CD4-positive, alpha-beta memory T cell (primary cell): ENCODE data around the gene GRAMD1B. TPM values are rescaled to one million over a fixed set of nuclear protein-coding genes. Genes with fewer than 3 reads are reported as not detected.
"Not testable (repeated sequence)": the region's sequence is repeated elsewhere in the genome, so short reads cannot be mapped to it uniquely, and the experiment has no call there.

Source experiments
- CTCF ChIA-PET: fragments of 350-600 bp; sonication (Branson Sonifier 250); formaldehyde crosslinking; loops from one replicate; lab custom pipeline; 2021; ENCODE audit warnings: inconsistent platforms; ENCODE audit not compliant: partially characterized antibody; lab: Charles Lee
- POLR2A ChIA-PET: fragments of 350-600 bp; sonication (Branson Sonifier 250); formaldehyde crosslinking; loops from one replicate; lab custom pipeline; 2021; ENCODE audit not compliant: partially characterized antibody; lab: Charles Lee
- DNase-seq, 5 donors: peaks; one replicate each; pipeline versions ENCODE4 v3.0.0 to v3.0.0-alpha.2; 2020 to 2022; ENCODE audit warnings: mixed read lengths in 1 of 5
- H3K27ac ChIP-seq: one replicate; pipeline ENCODE4 v1.7.0; 2013; ENCODE audit warnings: low read depth, low read length
- H3K27me3 ChIP-seq: 2 replicates; pipeline ENCODE4 v1.7.0; 2013; ENCODE audit warnings: mild to moderate bottlenecking, low read length, moderate library complexity; ENCODE audit not compliant: insufficient read depth
- H3K36me3 ChIP-seq: 2 replicates; pipeline ENCODE4 v1.7.0; 2013; ENCODE audit warnings: mild to moderate bottlenecking, low read length, moderate library complexity; ENCODE audit not compliant: insufficient read depth
- H3K4me1 ChIP-seq: 2 replicates; pipeline ENCODE4 v1.7.0; 2013; ENCODE audit warnings: mild to moderate bottlenecking, low read length, moderate library complexity; ENCODE audit not compliant: insufficient read depth
- H3K4me3 ChIP-seq, 2 donors: one replicate each; pipeline ENCODE4 v1.7.0; 2013; ENCODE audit warnings: low read length in 2 of 2, mild to moderate bottlenecking in 1 of 2
- H3K9me3 ChIP-seq, 2 donors: one replicate each; pipeline ENCODE4 v1.7.0; 2013; ENCODE audit warnings: low read length in 2 of 2, control low read depth in 1 of 2; ENCODE audit not compliant: control insufficient read depth in 1 of 2
- H3K27ac Mint-ChIP-seq, 7 donors: one replicate each; pipeline ENCODE4 v1.8.0; 2020 to 2021; ENCODE audit warnings: mixed read lengths in 7 of 7, mild to moderate bottlenecking in 6 of 7, inconsistent platforms in 3 of 7, moderate library complexity in 3 of 7
- H3K27me3 Mint-ChIP-seq, 2 donors: one replicate each; pipeline ENCODE4 v1.8.0; 2020 to 2021; ENCODE audit warnings: mixed read lengths in 2 of 2
- H3K36me3 Mint-ChIP-seq, 2 donors: one replicate each; pipeline ENCODE4 v1.8.0; 2020 to 2021; ENCODE audit warnings: mixed read lengths in 2 of 2, inconsistent platforms in 1 of 2, mild to moderate bottlenecking in 1 of 2
- H3K4me1 Mint-ChIP-seq, 4 donors: one replicate each; pipeline ENCODE4 v1.8.0; 2020 to 2021; ENCODE audit warnings: mixed read lengths in 4 of 4, mild to moderate bottlenecking in 1 of 4
- H3K4me3 Mint-ChIP-seq, 8 donors: one replicate each; pipeline ENCODE4 v1.8.0; 2020 to 2021; ENCODE audit warnings: mixed read lengths in 8 of 8, mild to moderate bottlenecking in 7 of 8, moderate library complexity in 6 of 8, inconsistent platforms in 3 of 8
- H3K9me3 Mint-ChIP-seq, 8 donors: one replicate each; pipeline ENCODE4 v1.8.0; 2020 to 2021; ENCODE audit warnings: mixed read lengths in 8 of 8, mild to moderate bottlenecking in 5 of 8, inconsistent platforms in 3 of 8, moderate library complexity in 1 of 8
- intact Hi-C: fragments of 100-400 bp; cut with micrococcal nuclease; formaldehyde crosslinking; loops from one replicate; pipeline ENCODE4 v1.15.1; 2023
- polyA plus RNA-seq, 2 donors: library from polyadenylated mRNA; unstranded; fragments of 300-500 nt; fragmentation: Illumina TruSeq; gene quantifications; one replicate each; pipeline ENCODE4 v1.2.3, GENCODE V29; 2021
- total RNA-seq, 2 experiments: library from RNA; stranded (reverse); gene quantifications; one replicate each; pipeline ENCODE4 v1.2.3, GENCODE V29; 2021

The GRAMD1B gene
- total and polyA plus RNA-seq, 4 experiments from 2014 or later, result 4.2 to 26.0 (median 12.4) TPM

GRCh38 chr11:123511037-123511870 is 81.2 kb downstream of the GRAMD1B start:
- Mint-ChIP-seq H3K4me3 (no peak overlapping the region), H3K36me3 (peaks cover 0 to 6% of the 10 kb centered on the region in 2 donors), H3K9me3 (no peaks in the 10 kb centered on the region), H3K27ac (peak overlapping the region in 2 of 7 donors; percentile 45 to 54), H3K4me1 (peaks cover 9 to 29% (median 14%) of the 10 kb centered on the region in 4 donors), H3K27me3 (no peaks in the 10 kb centered on the region)
- Histone ChIP-seq H3K27ac (no peak overlapping the region), H3K4me1 (no peaks in the 10 kb centered on the region), H3K9me3 (no peaks in the 10 kb centered on the region), H3K36me3 (no peaks in the 10 kb centered on the region), H3K27me3 (no peaks in the 10 kb centered on the region), H3K4me3 (no peak overlapping the region)
- CTCF ChIA-PET, result interaction anchor here (0.8 to 2.7 kb wide), 10 partner anchors 9 to 103 kb away, joined by 3 to 13 read pairs (median 4); no protein-coding TSS in a partner anchor
- peak; percentile 52 to 59 (median 54) for DNase-seq
- intact Hi-C loops, result loop anchor here (1.0 kb wide), 1 partner anchor 66 kb away; no protein-coding TSS in a partner anchor
- POLR2A ChIA-PET, result no interaction called here

GRCh38 chr11:123513309-123513708 is 83.2 kb downstream of the GRAMD1B start:
- H3K4me3 ChIP-seq, H3K4me1 ChIP-seq, H3K27me3 Mint-ChIP-seq, H3K27ac ChIP-seq, H3K27me3 ChIP-seq, H3K36me3 ChIP-seq, H3K9me3 ChIP-seq, intact Hi-C loops, POLR2A ChIA-PET, DNase-seq, H3K4me3 Mint-ChIP-seq, H3K9me3 Mint-ChIP-seq, H3K36me3 Mint-ChIP-seq: not testable (repeated sequence)
- CTCF ChIA-PET, result interaction anchor here (0.9 to 2.7 kb wide), 4 partner anchors 9 to 63 kb away, joined by 3 to 11 read pairs (median 4); no protein-coding TSS in a partner anchor
- Mint-ChIP-seq H3K27ac (peak overlapping the region in 2 of 7 donors; percentile 15 to 39), H3K4me1 (peaks cover 18 to 49% (median 24%) of the 10 kb centered on the region in 4 donors)

GRCh38 chr11:123516238-123516637 is 86.2 kb downstream of the GRAMD1B start:
- H3K9me3 ChIP-seq, result no peaks in the 10 kb centered on the region
- H3K27me3 ChIP-seq, result no peaks in the 10 kb centered on the region
- H3K36me3 ChIP-seq, result no peaks in the 10 kb centered on the region
- no peak for DNase-seq
- Mint-ChIP-seq H3K36me3 (peaks cover 2 to 10% of the 10 kb centered on the region in 2 donors), H3K27ac (no peak overlapping the region), H3K4me3 (no peak overlapping the region), H3K9me3 (peaks cover 0 to 5% (median 1%) of the 10 kb centered on the region in 8 donors), H3K4me1 (peaks cover 13 to 42% (median 23%) of the 10 kb centered on the region in 4 donors), H3K27me3 (no peaks in the 10 kb centered on the region)
- peaks cover 10% of the 10 kb centered on the region for H3K4me1 ChIP-seq
- POLR2A ChIA-PET, result no interaction called here
- CTCF ChIA-PET, result interaction anchor here (0.6 to 2.5 kb wide), 7 partner anchors 10 to 213 kb away, joined by 3 to 8 read pairs (median 3); no protein-coding TSS in a partner anchor
- no peak overlapping the region for H3K27ac ChIP-seq
- intact Hi-C loops, result no loop called here
- no peak overlapping the region for H3K4me3 ChIP-seq

- no peak for DNase-seq
- Histone ChIP-seq H3K9me3 (no peaks in the 10 kb centered on the region), H3K27ac (no peak overlapping the region), H3K36me3 (no peaks in the 10 kb centered on the region), H3K27me3 (no peaks in the 10 kb centered on the region), H3K4me3 (no peak overlapping the region), H3K4me1 (peaks cover 10% of the 10 kb centered on the region)
- ChIA-PET POLR2A (interaction anchor here (0.6 kb wide), 1 partner anchor 217 kb away, joined by 3 read pairs; no protein-coding TSS in a partner anchor), CTCF (interaction anchor here (1.1 to 1.3 kb wide), 2 partner anchors 9 to 189 kb away, joined by 3 read pairs; no protein-coding TSS in a partner anchor)
- Mint-ChIP-seq H3K9me3 (peaks cover 0 to 5% (median 2%) of the 10 kb centered on the region in 8 donors), H3K4me3 (peak overlapping the region in 5 of 8 donors; percentile 13 to 64 (median 29)), H3K27ac (peak overlapping the region in 4 of 7 donors; percentile 17 to 72 (median 42)), H3K36me3 (peaks cover 2 to 10% of the 10 kb centered on the region in 2 donors), H3K27me3 (no peaks in the 10 kb centered on the region), H3K4me1 (peaks cover 13 to 34% (median 22%) of the 10 kb centered on the region in 4 donors)
- intact Hi-C loops, result no loop called here
Measured at GRCh38 chr11:123517559-123518364, 87.7 kb downstream of the GRAMD1B start.

- peaks cover 2 to 10% of the 10 kb centered on the region in 2 donors for H3K36me3 Mint-ChIP-seq
Measured at GRCh38 chr11:123518496-123519054, 88.5 kb downstream of the GRAMD1B start.

GRCh38 chr11:123519055-123519796 is 89.2 kb downstream of the GRAMD1B start:
- H3K36me3 ChIP-seq, result no peaks in the 10 kb centered on the region
- no peaks in the 10 kb centered on the region for H3K27me3 ChIP-seq
- CTCF ChIA-PET, result interaction anchor here (1.1 to 2.2 kb wide), 3 partner anchors 8 to 41 kb away, joined by 3 to 13 read pairs (median 5); no protein-coding TSS in a partner anchor
- intact Hi-C loops, result no loop called here
- H3K27me3 Mint-ChIP-seq, result no peaks in the 10 kb centered on the region
- POLR2A ChIA-PET, result no interaction called here
- no peak overlapping the region for H3K27ac ChIP-seq
- no peak for DNase-seq
- H3K4me1 Mint-ChIP-seq, result peaks cover 13 to 29% (median 22%) of the 10 kb centered on the region in 4 donors
- H3K27ac Mint-ChIP-seq, result no peak overlapping the region
- H3K4me3 Mint-ChIP-seq, result no peak overlapping the region
- H3K9me3 Mint-ChIP-seq, result peaks cover 0 to 5% (median 2%) of the 10 kb centered on the region in 8 donors
- H3K36me3 Mint-ChIP-seq, result peaks cover 2 to 10% of the 10 kb centered on the region in 2 donors
- no peaks in the 10 kb centered on the region for H3K9me3 ChIP-seq
- no peak overlapping the region for H3K4me3 ChIP-seq
- peaks cover 10% of the 10 kb centered on the region for H3K4me1 ChIP-seq

More at GRCh38 chr11:123518496-123519054, 88.5 kb downstream of the GRAMD1B start:
- Histone ChIP-seq H3K9me3 (no peaks in the 10 kb centered on the region), H3K36me3 (no peaks in the 10 kb centered on the region), H3K4me1 (peaks cover 10% of the 10 kb centered on the region), H3K27ac (no peak overlapping the region), H3K4me3 (no peak overlapping the region), H3K27me3 (no peaks in the 10 kb centered on the region)
- ChIA-PET CTCF (no interaction called here), POLR2A (no interaction called here)
- Mint-ChIP-seq H3K9me3 (peaks cover 0 to 5% (median 2%) of the 10 kb centered on the region in 8 donors), H3K4me3 (peak overlapping the region in 1 of 8 donors; percentile 53), H3K27me3 (no peaks in the 10 kb centered on the region), H3K4me1 (peaks cover 13 to 30% (median 22%) of the 10 kb centered on the region in 4 donors), H3K27ac (no peak overlapping the region)
- DNase-seq, result no peak
- intact Hi-C loops, result no loop called here
